Cerebellar nuclear complex (tissue), 1 donor: ENCODE data around the gene SIGMAR1.
A peak's percentile ranks its signal among the peaks of the same experiment; 100 is the strongest.

Experiments
- DNase-seq, 2 experiments: peaks; one replicate each; lab custom pipeline; 2025; lab: John Stamatoyannopoulos, UW

The SIGMAR1 gene

DNA sequence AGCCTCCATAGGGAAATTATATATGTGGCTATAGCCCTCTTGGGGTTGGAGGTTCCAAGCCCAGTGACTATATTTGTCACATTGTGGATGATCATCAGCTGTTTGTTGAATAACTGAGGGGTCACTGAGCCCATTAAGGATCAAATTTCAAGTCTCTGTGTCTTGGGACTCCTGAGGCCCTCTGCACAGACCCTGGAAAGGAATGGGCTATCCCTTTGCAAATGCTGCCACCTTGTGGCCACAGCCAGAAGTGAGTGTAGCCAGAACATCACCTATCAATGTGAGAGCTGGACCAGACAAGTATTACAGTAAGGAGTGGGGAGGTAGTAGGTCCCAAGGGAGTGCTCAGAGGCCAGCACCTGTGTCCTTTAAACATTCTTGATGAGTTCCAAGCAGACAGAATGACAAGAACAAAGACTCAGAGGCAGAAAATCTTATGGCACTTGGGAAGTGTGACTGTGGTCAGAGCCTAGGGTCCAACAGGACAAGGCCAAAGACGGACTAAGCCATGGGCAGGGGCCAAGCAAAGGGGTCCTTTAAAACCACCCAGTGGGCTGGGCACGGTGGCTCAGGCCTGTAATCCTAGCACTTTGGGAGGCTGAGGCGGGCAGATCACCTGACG, 33.9 kb downstream of the SIGMAR1 start:
- DNase-seq, result peak in 1 of 2 experiments; percentile 76

DNA sequence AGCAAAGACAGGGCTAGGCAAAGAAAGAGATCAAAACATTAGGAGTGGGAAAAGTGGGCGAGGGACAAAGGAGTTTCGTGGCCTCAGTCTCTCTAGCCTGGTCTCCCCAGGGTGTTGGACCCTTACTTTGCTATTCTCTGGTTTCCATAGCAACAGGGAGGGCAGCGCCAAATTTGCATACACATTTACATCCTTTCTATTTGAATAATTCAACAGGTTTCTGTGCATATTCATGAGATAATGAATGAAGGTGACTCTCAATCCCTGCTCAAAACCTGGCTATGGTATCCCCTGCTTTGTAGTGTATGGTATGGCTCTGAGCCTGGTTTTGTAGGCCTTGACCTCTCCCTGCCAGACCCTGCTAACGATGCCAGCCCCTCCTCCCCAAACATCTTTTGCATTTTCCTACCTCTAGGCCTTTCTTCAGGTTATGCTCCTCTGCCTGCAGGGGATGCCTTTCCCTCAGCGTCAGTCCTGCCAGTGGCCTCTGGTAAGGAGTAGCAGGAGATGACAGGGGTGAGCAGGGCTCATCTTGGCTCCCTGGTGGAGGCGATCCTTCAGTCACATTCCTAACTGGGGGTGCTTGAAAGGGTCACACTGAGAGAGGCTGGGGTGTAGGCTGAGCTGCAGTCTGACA, 35.5 kb downstream of the SIGMAR1 start:
- no peak for DNase-seq

DNA sequence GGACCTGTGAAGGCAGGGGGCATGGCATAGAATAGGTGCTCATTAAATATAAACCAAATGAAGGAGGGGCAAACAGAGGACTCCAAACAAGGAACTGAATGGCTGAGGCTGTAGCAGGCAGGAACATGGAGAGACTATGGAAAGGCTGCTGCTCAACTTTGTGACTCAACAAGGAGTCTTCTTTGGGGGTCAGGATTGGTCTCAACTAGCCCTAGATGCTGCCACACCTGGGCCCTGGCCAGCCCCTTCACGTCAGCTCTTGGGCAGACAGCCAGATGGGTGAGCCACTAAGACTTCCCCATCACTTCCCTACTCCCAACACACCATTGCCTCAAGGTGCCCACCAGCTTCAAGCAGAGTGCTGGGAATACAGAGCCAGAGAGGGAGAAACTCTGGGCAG, 36.7 kb downstream of the SIGMAR1 start:
- DNase-seq, result no peak

DNA sequence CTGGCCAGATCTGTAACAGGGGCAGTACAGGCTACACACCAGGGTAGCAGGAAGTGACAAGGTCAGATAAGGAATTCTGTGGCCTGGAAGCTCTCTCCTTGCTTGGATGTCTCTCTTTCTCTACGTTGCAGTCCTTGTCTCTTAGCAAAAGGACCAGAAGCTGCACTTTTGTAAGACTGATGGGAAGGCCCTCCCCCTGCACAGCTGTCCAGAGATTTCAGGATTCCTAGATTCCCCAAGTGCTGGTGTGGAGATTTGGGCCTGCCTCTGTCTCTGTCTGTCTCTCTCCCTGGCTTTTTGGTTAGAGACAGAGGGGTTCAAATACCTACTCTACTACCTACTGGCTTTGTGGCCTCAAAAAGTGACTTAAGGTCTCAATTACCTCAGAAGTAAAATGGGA, 38.0 kb downstream of the SIGMAR1 start:
- DNase-seq, result no peak

DNA sequence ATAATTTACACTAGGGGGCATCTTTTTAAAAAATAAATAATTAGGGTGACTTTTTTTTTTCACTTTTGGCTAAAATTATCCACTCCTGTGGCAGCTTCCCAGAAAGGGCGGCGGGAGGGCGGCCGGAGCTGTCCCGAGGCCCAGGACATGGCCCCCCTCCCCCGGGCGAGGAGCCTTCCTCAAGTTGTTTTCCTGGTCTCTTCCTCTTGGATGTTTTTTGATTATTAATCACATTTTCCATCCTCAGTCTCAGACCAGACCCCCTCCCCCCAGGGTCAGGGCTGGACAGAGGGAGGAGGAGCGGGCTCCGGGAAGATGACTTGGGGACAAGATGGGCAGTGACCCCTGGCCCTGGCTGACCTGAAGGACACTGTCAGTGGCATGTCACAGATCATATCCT, 43.4 kb downstream of the SIGMAR1 start:
- DNase-seq, result no peak

DNA sequence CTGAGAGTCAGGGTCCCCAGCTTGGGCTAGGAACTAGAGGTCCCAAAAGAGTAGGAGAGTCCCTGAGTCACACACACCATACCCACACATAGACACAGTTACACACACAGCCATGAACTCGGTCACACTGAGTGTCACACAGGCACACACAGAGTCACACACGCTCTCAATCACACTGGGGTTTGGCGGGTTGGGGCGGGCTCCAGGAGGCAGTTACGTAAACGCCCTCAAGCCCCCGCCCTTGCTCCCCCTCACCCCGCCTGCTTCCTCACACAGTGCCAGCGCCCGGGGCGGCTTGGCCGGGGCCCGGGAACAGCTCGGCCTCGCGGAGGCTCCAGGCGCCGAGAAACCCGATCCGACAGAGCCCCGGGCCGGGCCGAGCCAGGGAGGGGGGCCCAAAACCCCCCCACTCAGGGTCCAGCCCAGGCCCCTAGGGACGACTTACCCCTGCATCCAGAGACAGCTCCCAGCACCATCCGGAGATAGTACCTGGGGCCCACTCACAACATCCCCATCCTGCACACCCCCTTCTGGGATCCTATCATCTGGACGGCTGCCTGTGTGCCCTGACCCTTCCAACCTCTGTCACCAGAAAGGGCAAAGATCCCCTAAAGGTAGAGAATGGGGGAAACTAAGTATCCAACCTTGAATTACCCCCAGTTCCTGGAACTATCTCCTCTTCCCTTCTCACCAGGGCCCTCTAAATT, 44.5 kb downstream of the SIGMAR1 start:
- no peak for DNase-seq

DNA sequence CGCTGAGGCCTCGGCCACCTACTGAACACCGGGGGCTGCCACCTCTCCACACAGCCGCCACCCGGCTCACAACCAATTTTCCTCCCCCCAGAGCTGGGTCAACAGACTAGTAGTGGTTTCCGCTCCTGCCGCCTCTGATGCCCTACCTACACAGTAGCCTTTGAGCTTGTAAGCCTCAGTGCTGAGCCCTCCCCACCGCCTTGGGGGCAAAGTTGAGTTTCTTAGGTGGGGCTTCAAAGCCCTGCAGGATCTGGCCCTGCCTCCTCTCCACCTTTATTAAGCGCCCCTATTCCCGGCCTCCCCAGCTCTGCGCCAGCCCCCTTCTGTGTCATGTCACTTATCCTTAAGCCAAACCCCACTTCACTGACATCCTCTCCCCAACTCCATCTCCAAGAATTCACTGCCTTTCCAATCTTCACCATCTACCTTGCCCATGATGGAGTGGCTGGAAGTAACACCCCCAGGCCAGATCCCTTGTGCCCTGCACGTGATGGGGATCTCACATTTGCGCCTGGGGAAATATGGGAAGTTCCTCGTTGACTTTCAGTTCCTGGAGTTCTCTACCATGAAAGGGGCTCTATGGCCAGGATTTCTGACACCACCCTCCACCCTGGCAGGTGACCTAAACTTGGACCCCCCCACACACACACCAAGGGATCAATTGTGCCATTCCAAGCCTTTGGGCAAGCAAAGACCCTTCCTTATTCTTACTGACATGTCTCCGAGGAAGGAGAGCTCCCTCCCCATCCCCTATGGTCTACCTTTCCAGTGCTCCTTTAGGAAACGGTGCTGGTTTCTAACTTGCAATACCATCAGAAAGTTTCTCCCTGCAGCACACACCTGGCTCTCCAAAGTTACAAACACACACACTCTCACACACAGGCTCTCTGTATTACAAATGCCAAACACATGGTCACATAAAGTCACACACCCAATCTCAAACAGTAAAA, 45.4 kb downstream of the SIGMAR1 start:
- no peak for DNase-seq

DNA sequence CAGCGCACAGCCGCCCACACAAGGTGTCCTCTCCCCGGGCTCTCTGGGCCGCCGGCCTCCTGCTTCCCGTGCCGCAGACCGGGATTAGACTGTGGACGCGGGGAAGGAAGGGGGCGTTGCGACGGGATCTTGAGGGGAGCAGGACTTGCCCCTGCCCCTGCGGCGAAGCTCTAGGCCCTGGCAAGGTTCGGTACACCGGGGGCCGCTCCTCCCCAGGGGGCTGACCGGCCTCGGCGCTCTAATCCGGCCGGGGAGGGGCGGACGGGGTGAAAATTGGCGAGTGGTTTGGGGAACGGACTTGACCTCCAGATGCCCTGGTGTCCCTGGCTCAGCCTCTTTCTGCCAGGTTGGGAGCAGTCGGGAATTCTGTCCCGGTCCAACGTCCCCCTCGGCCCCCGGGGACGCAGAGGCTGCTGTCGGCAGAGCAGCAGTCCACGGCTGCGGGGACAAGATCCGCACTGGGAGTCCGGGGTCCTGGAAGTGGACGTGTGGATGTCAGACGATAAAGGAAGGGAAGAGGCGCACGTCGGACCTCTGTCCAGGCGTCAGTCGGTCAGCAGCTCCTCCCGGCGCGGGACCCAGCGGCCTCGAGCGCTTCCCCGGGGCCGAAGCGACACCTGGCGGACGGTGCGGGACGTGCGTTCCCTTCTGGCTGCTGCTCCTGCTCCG, 46.2 kb downstream of the SIGMAR1 start:
- peak in 1 of 2 experiments; percentile 52 for DNase-seq

DNA sequence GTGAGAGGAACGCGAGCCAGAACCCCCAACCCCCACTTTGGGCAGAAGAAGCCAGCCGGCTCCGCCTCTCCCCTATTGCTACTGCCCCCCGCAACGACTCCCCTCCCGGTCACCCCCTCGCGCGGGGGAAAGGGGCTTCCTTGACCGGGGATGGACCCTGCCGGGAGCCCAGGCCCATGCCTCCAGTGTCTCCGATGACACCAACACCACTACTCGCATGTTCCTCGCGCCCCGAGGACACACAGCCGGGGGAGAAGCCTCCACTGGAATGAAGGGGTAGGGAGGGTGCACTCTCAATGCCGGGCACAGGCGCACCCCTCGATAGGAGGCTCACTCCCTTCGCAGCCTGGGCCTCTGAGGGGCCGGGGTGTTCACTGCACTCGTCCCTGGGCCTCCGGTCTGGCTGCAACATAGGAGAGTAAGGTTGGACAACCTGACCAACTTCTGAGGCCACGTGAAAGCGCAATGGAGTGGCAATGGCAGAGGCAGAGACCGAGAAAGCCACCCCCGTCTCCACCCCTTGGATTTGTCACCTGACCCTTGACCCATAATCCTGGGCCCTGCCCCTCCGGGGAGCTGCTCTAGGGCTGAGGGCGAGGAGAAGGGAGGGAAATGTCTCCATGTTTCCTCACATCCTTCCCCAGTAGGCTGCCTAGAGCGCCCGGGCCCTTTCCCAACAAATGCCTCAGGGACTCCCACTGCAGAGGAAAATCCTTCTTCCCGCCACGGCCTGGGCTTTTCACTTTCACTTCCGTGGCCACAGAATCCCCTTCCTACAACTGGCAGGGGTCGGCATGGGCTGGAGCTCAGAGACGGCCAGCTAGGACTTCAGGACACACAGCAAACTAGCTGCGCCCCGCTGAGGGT, 47.0 kb downstream of the SIGMAR1 start:
- DNase-seq, result no peak

DNA sequence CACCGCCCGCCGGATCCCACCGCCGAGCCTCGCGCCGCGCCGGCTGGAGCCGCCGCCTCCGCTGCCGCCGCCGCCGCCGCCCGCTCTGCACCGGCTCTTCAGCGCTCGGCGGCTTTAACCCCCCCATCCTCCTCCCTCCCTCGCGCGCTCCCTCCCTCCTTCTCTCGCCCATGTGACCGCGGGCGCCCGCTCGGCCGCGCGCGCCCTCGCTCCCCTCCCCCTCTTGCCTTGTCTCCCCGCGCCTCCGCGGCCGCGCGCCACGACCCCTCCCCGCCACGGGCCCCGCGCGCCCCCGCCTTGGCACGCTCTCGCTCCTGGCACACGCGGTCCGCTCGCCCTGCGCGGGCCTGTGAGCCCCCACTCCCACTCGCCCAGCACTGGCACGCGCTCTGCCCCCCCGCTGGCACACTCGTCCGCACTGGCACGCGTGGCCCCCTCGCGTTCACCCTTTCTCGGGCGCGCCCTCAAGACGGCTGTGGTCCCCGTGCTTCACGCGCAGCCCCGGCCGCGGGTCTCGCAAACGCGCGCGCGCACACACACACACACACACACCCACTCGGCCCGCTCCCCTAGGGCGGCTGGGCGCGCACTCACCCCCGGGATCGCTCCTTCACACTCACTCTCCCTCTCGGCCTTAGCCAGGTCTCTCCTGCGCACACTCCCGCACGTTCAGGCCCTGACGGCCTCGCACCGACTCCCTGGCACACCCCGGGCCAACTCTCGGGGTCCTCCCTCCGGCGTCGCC, 47.8 kb downstream of the SIGMAR1 start, which contains the start of gene CNTFR:
TSS of gene CNTFR (minus strand) at position 89 of the 745 bp plus-strand sequence. CDS start 20,743 bp downstream, outside the sequence.
- DNase-seq, result peak in 1 of 2 experiments; percentile 27

DNA sequence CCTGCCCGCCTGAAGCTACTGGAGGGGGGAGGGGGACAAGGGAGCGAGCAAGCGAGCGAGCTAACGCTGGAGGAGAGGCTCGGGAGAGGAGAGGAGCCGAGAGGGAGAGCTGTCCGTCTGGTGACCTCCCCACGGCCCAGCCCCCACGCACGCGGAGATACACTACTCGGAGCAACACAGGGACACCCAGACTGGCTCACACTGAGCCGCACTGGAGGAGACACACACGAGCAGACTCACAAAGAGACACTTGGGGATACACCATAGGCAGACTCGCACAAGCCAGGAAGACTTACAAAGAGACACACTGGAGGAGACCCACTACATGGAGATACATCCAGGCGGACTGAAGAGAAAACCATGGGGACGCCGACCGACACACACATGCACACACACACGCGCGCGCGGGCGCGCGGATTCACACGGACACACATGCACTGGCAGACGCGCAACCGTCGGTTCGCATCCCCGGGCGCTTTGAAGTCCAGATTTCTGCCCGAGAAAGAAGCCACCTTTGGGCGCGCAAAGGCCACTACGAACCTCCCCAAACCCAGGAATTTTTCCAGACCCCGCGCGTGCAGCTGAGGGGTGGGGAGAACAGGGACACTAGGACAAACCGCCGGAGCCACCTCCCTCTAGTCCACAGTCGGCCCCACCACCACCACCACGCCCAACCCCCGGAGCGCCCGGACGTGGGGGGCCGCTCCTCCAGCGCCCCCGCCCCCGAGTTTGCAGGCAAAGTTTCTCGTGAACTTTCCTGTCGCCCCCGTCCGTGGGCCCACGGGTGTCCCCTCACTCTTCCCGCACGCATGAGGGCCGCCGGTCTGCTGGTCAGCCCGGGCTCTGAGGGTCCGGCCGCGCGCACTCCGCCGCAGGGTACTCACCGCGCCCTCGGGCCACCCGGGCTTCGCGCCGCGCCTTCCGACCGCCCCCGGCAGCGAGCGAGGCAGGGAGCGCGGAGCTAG, 48.6 kb downstream of the SIGMAR1 start:
- DNase-seq, result no peak

DNA sequence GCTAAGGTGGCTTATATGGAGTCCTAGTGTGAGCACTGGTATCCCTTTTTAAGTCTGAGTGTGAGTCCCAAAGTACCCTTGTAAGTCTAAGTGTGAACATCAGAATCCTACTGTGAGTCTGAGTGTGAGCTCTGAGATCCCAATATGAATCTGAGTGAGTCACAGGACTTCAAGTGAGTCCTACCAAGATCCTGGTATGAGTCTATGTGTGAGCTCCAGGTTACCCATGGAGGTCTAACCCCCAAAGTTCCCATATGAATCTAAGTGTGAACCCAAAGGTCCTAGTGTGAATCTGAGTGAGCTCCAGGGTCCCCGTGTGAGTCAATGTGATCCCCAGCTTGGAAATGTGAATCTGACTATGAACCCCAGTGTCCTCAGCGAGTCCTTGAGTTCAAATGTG, 50.3 kb downstream of the SIGMAR1 start:
- no peak for DNase-seq

DNA sequence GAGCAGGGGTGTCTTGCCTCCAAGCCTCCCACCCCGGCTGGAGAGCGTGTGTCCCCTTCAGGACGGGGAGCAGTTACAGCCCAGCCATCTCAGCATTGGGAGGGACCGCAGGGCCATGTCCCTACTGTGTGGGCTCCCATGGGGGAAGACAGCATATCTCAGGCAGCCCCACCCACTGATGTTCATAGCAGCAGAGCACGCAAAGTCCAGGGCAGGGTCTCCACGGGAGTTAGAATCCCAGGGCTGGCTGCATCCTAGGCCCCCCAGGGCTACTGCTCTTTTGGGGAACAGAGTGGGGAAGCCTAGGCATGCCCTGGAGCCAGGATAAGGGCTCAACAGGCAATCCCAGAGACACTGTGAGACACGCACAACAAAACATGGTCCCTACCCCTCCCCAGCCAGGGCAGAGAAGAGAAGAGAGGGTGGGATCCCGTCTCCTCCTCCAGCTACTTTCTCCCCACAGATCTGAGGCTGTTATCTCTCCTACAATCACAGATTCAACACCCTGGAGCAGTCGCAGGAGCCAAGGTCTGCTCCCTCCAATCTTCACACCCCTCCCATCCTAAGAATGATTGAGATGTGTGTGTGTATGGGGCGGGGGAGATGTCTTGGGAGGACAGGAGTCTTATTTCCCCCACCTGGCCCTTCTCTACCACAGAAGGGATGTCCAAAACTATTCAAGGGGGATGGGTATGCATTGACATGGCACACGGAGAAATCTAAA, 51.5 kb downstream of the SIGMAR1 start:
- no peak for DNase-seq

DNA sequence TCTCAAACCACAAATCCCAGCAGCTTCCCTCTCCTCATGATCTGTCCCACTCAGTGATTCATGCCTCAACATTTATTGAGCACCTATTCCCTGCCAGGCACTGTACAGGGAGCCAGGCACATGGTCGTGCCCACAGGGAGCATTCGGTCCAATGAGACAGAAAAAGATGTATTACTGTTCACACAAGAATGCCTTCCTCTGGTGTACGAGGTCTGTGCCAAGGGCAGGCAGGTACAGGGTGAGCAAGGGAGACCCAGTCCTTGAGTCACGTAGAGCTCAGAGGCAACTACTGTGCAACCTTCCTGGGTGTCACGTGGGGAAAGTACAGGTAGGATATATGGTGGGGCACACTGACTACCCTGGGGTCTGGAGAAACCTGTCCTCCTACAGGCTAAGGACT, 52.6 kb downstream of the SIGMAR1 start:
- no peak for DNase-seq
